ENCODE results near the gene SEMA3A.
A peak's percentile ranks its signal among the peaks of the same experiment; 100 is the strongest.

The SEMA3A gene

GRCh38 chr7:84199216-84199615 is 4.6 kb upstream of the SEMA3A start:
- DNase-seq = no peak
- H3K36me3 ChIP-seq (ENCODE audit: control insufficient read depth in 4 of 4, insufficient read depth in 4 of 4, low read length in 3 of 4) = no peaks in the 10 kb centered on the region
- no CpG with 5 or more reads among the region's 2 CpGs for WGBS (ENCODE audit: insufficient coverage)
- no peaks in the 10 kb centered on the region for H3K9me3 ChIP-seq (ENCODE audit: control extremely low read depth in 1 of 5, control insufficient read depth in 4 of 5, insufficient read depth in 2 of 5, low read depth in 1 of 5, low read length in 4 of 5)
- CTCF ChIA-PET = no interaction called here
- H3K4me3 ChIP-seq (ENCODE audit: control insufficient read depth in 1 of 7, extremely low read depth in 1 of 7, insufficient read depth in 4 of 7, low read depth in 2 of 7, low read length in 6 of 7) = no peak overlapping the region
- peaks cover 3 to 13% (median 5%) of the 10 kb centered on the region in 4 experiments for H3K4me1 ChIP-seq (ENCODE audit: control extremely low read depth in 1 of 4, control insufficient read depth in 4 of 4, insufficient read depth in 4 of 4, low read length in 3 of 4)
- no peaks in the 10 kb centered on the region for H3K27me3 ChIP-seq (replicated peaks in 2 of 5; ENCODE audit: control insufficient read depth in 4 of 5, insufficient read depth in 5 of 5, low read length in 4 of 5)
- H3K27ac ChIP-seq (ENCODE audit: insufficient read depth in 1 of 2, low read depth in 1 of 2, low read length in 2 of 2, poor library complexity in 1 of 2, severe bottlenecking in 2 of 2) = no peak overlapping the region
- POLR2A ChIA-PET = no interaction called here

DNA sequence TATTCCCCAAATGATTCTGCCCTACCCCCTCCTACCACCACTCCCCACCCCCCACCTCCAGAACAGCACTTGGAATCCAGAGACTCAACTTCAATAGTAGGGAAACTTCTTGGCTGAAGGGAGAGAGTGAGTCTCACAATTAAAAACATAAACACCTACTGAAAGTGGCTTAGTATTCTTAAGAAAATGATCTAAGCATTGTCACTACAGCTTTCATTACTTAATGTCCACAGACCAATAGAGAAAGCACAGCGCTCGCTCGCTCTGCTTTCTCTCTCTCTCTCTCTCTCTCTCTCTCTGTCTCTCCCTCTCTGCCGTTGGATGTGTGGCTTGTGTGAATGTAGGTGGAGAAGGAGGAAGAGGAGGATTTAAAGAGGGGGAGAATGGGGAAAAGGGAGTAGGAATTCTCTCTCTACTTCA is 1.5 kb upstream of the SEMA3A start:
- H3K9me3 ChIP-seq (ENCODE audit: control extremely low read depth in 1 of 5, control insufficient read depth in 4 of 5, insufficient read depth in 2 of 5, low read depth in 1 of 5, low read length in 4 of 5) = no peaks in the 10 kb centered on the region
- H3K27me3 ChIP-seq (replicated peaks in 2 of 5; ENCODE audit: control insufficient read depth in 4 of 5, insufficient read depth in 5 of 5, low read length in 4 of 5) = peaks cover 0 to 2% (median 0%) of the 10 kb centered on the region in 5 experiments
- no peaks in the 10 kb centered on the region for H3K36me3 ChIP-seq (ENCODE audit: control insufficient read depth in 4 of 4, insufficient read depth in 4 of 4, low read length in 3 of 4)
- no CpG with 5 or more reads among the region's 4 CpGs for WGBS (ENCODE audit: insufficient coverage)
- POLR2A ChIA-PET = no interaction called here
- peaks cover 3 to 16% (median 7%) of the 10 kb centered on the region in 4 experiments for H3K4me1 ChIP-seq (ENCODE audit: control extremely low read depth in 1 of 4, control insufficient read depth in 4 of 4, insufficient read depth in 4 of 4, low read length in 3 of 4)
- no peak overlapping the region for H3K27ac ChIP-seq (ENCODE audit: insufficient read depth in 1 of 2, low read depth in 1 of 2, low read length in 2 of 2, poor library complexity in 1 of 2, severe bottlenecking in 2 of 2)
- CTCF ChIA-PET = no interaction called here
- peak overlapping the region in 1 of 7 experiments; percentile 24 for H3K4me3 ChIP-seq (ENCODE audit: control insufficient read depth in 1 of 7, extremely low read depth in 1 of 7, insufficient read depth in 4 of 7, low read depth in 2 of 7, low read length in 6 of 7)
- peak in 2 of 3 donors; percentile 45 to 53 for DNase-seq

DNA sequence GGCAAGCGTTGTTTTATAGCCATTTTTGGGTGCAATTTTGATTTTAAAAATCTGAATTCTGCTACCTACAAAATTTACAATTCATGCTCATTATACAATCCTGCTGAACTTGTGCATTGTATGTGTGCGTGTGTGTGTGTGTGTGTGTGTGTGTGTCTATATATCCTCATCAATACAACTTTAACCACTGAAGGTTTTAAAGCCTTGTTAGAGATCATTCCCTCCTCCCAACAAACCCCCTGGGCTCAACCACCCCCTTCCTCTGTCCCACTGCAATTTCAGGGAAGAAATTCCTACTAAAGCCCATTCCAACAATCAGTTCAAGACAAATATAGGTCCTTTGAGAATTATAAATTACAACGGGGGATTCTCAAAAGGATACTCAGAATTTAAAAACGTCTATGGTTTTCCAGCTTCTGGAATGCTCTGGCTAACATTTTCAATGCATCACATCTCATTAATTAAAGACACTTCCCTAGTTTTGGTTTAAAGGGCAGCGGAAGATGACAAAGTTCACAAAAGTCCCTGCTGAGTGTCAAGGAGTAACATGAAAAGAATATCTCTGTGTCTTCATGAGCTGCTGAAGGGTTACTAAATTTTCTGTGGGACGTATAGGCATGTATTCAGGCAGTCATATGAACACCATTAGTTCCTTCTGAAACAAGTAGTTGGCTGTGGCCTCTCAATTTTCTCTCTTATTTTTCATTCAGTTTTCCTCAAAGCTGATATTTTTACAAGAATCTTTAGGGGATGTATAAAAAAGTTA is 889 bp upstream of the SEMA3A start:
- WGBS (ENCODE audit: insufficient coverage) = 70% methylated on average over 3 of the region's 6 CpGs
- Histone ChIP-seq H3K36me3 (ENCODE audit: control insufficient read depth in 4 of 4, insufficient read depth in 4 of 4, low read length in 3 of 4) (no peaks in the 10 kb centered on the region), H3K4me3 (ENCODE audit: control insufficient read depth in 1 of 7, extremely low read depth in 1 of 7, insufficient read depth in 4 of 7, low read depth in 2 of 7, low read length in 6 of 7) (peak overlapping the region in 6 of 7 experiments; percentile 58 to 86 (median 72)), H3K27me3 (replicated peaks in 2 of 5; ENCODE audit: control insufficient read depth in 4 of 5, insufficient read depth in 5 of 5, low read length in 4 of 5) (peaks cover 0 to 2% (median 0%) of the 10 kb centered on the region in 5 experiments), H3K9me3 (ENCODE audit: control extremely low read depth in 1 of 5, control insufficient read depth in 4 of 5, insufficient read depth in 2 of 5, low read depth in 1 of 5, low read length in 4 of 5) (no peaks in the 10 kb centered on the region), H3K27ac (ENCODE audit: insufficient read depth in 1 of 2, low read depth in 1 of 2, low read length in 2 of 2, poor library complexity in 1 of 2, severe bottlenecking in 2 of 2) (no peak overlapping the region), H3K4me1 (ENCODE audit: control extremely low read depth in 1 of 4, control insufficient read depth in 4 of 4, insufficient read depth in 4 of 4, low read length in 3 of 4) (peaks cover 3 to 16% (median 7%) of the 10 kb centered on the region in 4 experiments)
- ChIA-PET CTCF (no interaction called here), POLR2A (no interaction called here)
- peak in 1 of 3 donors; percentile 4 for DNase-seq

- POLR2A ChIA-PET = interaction anchor here (0.6 kb wide), 1 partner anchor 158 kb away, joined by 4 read pairs; no protein-coding TSS in a partner anchor
- Histone ChIP-seq H3K9me3 (ENCODE audit: control extremely low read depth in 1 of 5, control insufficient read depth in 4 of 5, insufficient read depth in 2 of 5, low read depth in 1 of 5, low read length in 4 of 5) (no peaks in the 10 kb centered on the region), H3K4me1 (ENCODE audit: control extremely low read depth in 1 of 4, control insufficient read depth in 4 of 4, insufficient read depth in 4 of 4, low read length in 3 of 4) (peaks cover 3 to 16% (median 7%) of the 10 kb centered on the region in 4 experiments), H3K27me3 (replicated peaks in 2 of 5; ENCODE audit: control insufficient read depth in 4 of 5, insufficient read depth in 5 of 5, low read length in 4 of 5) (peaks cover 0 to 2% (median 0%) of the 10 kb centered on the region in 5 experiments), H3K36me3 (ENCODE audit: control insufficient read depth in 4 of 4, insufficient read depth in 4 of 4, low read length in 3 of 4) (no peaks in the 10 kb centered on the region), H3K27ac (ENCODE audit: insufficient read depth in 1 of 2, low read depth in 1 of 2, low read length in 2 of 2, poor library complexity in 1 of 2, severe bottlenecking in 2 of 2) (no peak overlapping the region), H3K4me3 (ENCODE audit: control insufficient read depth in 1 of 7, extremely low read depth in 1 of 7, insufficient read depth in 4 of 7, low read depth in 2 of 7, low read length in 6 of 7) (peak overlapping the region in 1 of 7 experiments; percentile 67)
- DNase-seq = no peak
- no CpG with 5 or more reads among the region's 1 CpG for WGBS (ENCODE audit: insufficient coverage)
- CTCF ChIA-PET = no interaction called here
Observed at GRCh38 chr7:84193747-84194146, 842 bp downstream of the SEMA3A start.

- no peaks in the 10 kb centered on the region for H3K9me3 ChIP-seq (ENCODE audit: control extremely low read depth in 1 of 5, control insufficient read depth in 4 of 5, insufficient read depth in 2 of 5, low read depth in 1 of 5, low read length in 4 of 5)
- no peak overlapping the region for H3K27ac ChIP-seq (ENCODE audit: insufficient read depth in 1 of 2, low read depth in 1 of 2, low read length in 2 of 2, poor library complexity in 1 of 2, severe bottlenecking in 2 of 2)
- no peaks in the 10 kb centered on the region for H3K36me3 ChIP-seq (ENCODE audit: control insufficient read depth in 4 of 4, insufficient read depth in 4 of 4, low read length in 3 of 4)
- POLR2A ChIA-PET = no interaction called here
- no CpG with 5 or more reads among the region's 1 CpG for WGBS (ENCODE audit: insufficient coverage)
- peaks cover 3 to 16% (median 7%) of the 10 kb centered on the region in 4 experiments for H3K4me1 ChIP-seq (ENCODE audit: control extremely low read depth in 1 of 4, control insufficient read depth in 4 of 4, insufficient read depth in 4 of 4, low read length in 3 of 4)
- CTCF ChIA-PET = no interaction called here
- H3K4me3 ChIP-seq (ENCODE audit: control insufficient read depth in 1 of 7, extremely low read depth in 1 of 7, insufficient read depth in 4 of 7, low read depth in 2 of 7, low read length in 6 of 7) = no peak overlapping the region
- DNase-seq = no peak
- H3K27me3 ChIP-seq (replicated peaks in 2 of 5; ENCODE audit: control insufficient read depth in 4 of 5, insufficient read depth in 5 of 5, low read length in 4 of 5) = peaks cover 0 to 2% (median 0%) of the 10 kb centered on the region in 5 experiments
Observed at GRCh38 chr7:84191842-84192241, 2.7 kb downstream of the SEMA3A start.

DNA sequence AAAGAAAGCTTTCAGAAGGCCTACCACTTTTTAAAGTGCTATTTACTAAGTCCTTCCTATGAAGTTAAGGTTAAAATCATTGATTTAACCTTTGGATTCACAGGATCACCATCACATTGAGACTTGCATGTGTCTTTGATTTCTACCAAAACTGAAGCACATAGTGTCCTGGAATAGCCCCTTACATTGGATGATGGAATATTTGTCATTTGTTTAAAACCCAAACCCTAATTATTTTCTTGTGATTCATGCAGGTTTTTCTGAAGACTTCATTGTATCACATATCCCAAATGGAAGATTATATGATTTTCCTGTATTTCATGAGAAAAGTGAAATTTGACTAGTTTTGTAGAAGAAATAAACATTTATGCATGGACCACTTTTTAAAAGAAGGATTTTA is 3.3 kb downstream of the SEMA3A start:
- no peak overlapping the region for H3K4me3 ChIP-seq (ENCODE audit: control insufficient read depth in 1 of 7, extremely low read depth in 1 of 7, insufficient read depth in 4 of 7, low read depth in 2 of 7, low read length in 6 of 7)
- DNase-seq = no peak
- ChIA-PET CTCF (no interaction called here), POLR2A (no interaction called here)
- H3K27me3 ChIP-seq (replicated peaks in 2 of 5; ENCODE audit: control insufficient read depth in 4 of 5, insufficient read depth in 5 of 5, low read length in 4 of 5) = peaks cover 0 to 2% (median 0%) of the 10 kb centered on the region in 5 experiments
- no peaks in the 10 kb centered on the region for H3K9me3 ChIP-seq (ENCODE audit: control extremely low read depth in 1 of 5, control insufficient read depth in 4 of 5, insufficient read depth in 2 of 5, low read depth in 1 of 5, low read length in 4 of 5)
- H3K36me3 ChIP-seq (ENCODE audit: control insufficient read depth in 4 of 4, insufficient read depth in 4 of 4, low read length in 3 of 4) = no peaks in the 10 kb centered on the region
- H3K4me1 ChIP-seq (ENCODE audit: control extremely low read depth in 1 of 4, control insufficient read depth in 4 of 4, insufficient read depth in 4 of 4, low read length in 3 of 4) = peaks cover 3 to 16% (median 7%) of the 10 kb centered on the region in 4 experiments
- H3K27ac ChIP-seq (ENCODE audit: insufficient read depth in 1 of 2, low read depth in 1 of 2, low read length in 2 of 2, poor library complexity in 1 of 2, severe bottlenecking in 2 of 2) = no peak overlapping the region

- no peak for DNase-seq
- POLR2A ChIA-PET = no interaction called here
- Histone ChIP-seq H3K27me3 (replicated peaks in 2 of 5; ENCODE audit: control insufficient read depth in 4 of 5, insufficient read depth in 5 of 5, low read length in 4 of 5) (peaks cover 0 to 2% (median 0%) of the 10 kb centered on the region in 5 experiments), H3K4me1 (ENCODE audit: control extremely low read depth in 1 of 4, control insufficient read depth in 4 of 4, insufficient read depth in 4 of 4, low read length in 3 of 4) (peaks cover 3 to 12% (median 7%) of the 10 kb centered on the region in 4 experiments), H3K36me3 (ENCODE audit: control insufficient read depth in 4 of 4, insufficient read depth in 4 of 4, low read length in 3 of 4) (no peaks in the 10 kb centered on the region), H3K27ac (ENCODE audit: insufficient read depth in 1 of 2, low read depth in 1 of 2, low read length in 2 of 2, poor library complexity in 1 of 2, severe bottlenecking in 2 of 2) (no peak overlapping the region), H3K9me3 (ENCODE audit: control extremely low read depth in 1 of 5, control insufficient read depth in 4 of 5, insufficient read depth in 2 of 5, low read depth in 1 of 5, low read length in 4 of 5) (no peaks in the 10 kb centered on the region), H3K4me3 (ENCODE audit: control insufficient read depth in 1 of 7, extremely low read depth in 1 of 7, insufficient read depth in 4 of 7, low read depth in 2 of 7, low read length in 6 of 7) (no peak overlapping the region)
- no CpG with 5 or more reads among the region's 1 CpG for WGBS (ENCODE audit: insufficient coverage)
- CTCF ChIA-PET = interaction anchor here (1.4 kb wide), 1 partner anchor 234 kb away, joined by 4 read pairs; no protein-coding TSS in a partner anchor
Observed at GRCh38 chr7:84190016-84190705, 4.4 kb downstream of the SEMA3A start.

Measured in common myeloid progenitor, CD34-positive (primary cell).